ENCODE measurements around the gene MAML3. TPM values are rescaled to one million over a fixed set of nuclear protein-coding genes. Genes with fewer than 3 reads are reported as not detected.

Gene MAML3
- total RNA-seq, 6 experiments from 2014 or later: 1.2 to 1.9 (median 1.6) TPM

- Mint-ChIP-seq H3K9me3 (no peaks in the 10 kb centered on the region), H3K27me3 (ENCODE audit: insufficient read depth) (no peaks in the 10 kb centered on the region; the same call in 1 of the 2 replicates), H3K4me1 (ENCODE audit: low read depth) (peaks cover 8% of the 10 kb centered on the region), H3K4me3 (no peak overlapping the region), H3K27ac (no peak overlapping the region), H3K36me3 (ENCODE audit: low read depth) (no peaks in the 10 kb centered on the region)
- no peak for DNase-seq
- TF ChIP-seq CTCF (IDR thresholded peaks at IDR 0.05): no peak
These were observed 319.0 kb downstream of the MAML3 start for GRCh38 chr4:139834981-139835391.

- no peaks in the 10 kb centered on the region for H3K36me3 Mint-ChIP-seq (ENCODE audit: low read depth)
- H3K4me3 Mint-ChIP-seq: no peak overlapping the region
- DNase-seq: no peak
- peaks cover under 1% of the 10 kb centered on the region for H3K27me3 Mint-ChIP-seq (ENCODE audit: insufficient read depth)
- TF ChIP-seq CTCF (IDR thresholded peaks at IDR 0.05): no peak
- no peaks in the 10 kb centered on the region for H3K9me3 Mint-ChIP-seq
- H3K27ac Mint-ChIP-seq: no peak overlapping the region
- H3K4me1 Mint-ChIP-seq (ENCODE audit: low read depth): peaks cover 8% of the 10 kb centered on the region
These were observed 319.7 kb downstream of the MAML3 start for GRCh38 chr4:139834226-139834662.

GRCh38 chr4:139833151-139833910 lies 320.7 kb downstream of the MAML3 start:
- Mint-ChIP-seq H3K36me3 (ENCODE audit: low read depth) (no peaks in the 10 kb centered on the region), H3K4me3 (no peak overlapping the region), H3K9me3 (no peaks in the 10 kb centered on the region), H3K27me3 (ENCODE audit: insufficient read depth) (peaks cover 3% of the 10 kb centered on the region), H3K27ac (no peak overlapping the region), H3K4me1 (ENCODE audit: low read depth) (peaks cover 8% of the 10 kb centered on the region)
- TF ChIP-seq CTCF (IDR thresholded peaks at IDR 0.05): no peak
- no peak for DNase-seq

DNA sequence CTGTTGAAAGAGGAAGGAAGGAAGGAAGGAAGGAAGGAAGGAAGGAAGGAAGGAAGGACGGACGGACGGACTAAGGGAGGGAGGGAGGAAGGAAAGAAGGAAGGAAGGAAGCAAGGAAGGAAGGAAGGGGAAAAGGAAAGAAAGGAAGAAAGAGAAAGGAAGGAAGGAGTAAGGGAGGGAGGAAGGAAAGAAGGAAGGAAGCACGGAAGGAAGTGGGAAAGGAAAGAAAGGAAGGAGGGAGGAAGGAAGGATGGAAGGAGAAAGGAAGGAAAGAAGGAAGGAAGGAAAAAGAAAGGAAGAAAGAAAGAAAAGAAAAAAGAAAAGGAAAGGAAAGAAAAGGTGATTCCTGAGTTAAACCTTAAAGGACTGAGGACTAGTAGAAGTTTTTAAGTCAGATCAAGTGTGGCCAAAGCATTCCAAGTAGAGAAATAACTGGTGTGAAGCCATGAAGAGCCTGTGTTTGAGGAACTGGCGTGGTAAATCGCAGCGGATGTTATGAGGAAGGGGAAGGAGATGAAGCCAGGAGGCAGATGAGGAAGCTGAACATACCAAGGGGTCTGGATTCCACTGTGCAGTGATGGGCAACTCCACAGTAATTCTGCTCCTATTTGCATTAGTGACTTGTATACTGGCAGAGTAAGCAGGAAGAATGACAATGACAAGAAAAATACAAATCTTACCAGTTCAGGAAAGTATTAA lies 324.9 kb downstream of the MAML3 start:
- TF ChIP-seq CTCF (IDR thresholded peaks at IDR 0.05): no peak
- Mint-ChIP-seq H3K4me3 (no peak overlapping the region), H3K27me3 (ENCODE audit: insufficient read depth) (peaks cover 7% of the 10 kb centered on the region), H3K27ac (no peak overlapping the region), H3K4me1 (ENCODE audit: low read depth) (no peaks in the 10 kb centered on the region), H3K36me3 (ENCODE audit: low read depth) (no peaks in the 10 kb centered on the region), H3K9me3 (no peaks in the 10 kb centered on the region)
- DNase-seq: no peak

DNA sequence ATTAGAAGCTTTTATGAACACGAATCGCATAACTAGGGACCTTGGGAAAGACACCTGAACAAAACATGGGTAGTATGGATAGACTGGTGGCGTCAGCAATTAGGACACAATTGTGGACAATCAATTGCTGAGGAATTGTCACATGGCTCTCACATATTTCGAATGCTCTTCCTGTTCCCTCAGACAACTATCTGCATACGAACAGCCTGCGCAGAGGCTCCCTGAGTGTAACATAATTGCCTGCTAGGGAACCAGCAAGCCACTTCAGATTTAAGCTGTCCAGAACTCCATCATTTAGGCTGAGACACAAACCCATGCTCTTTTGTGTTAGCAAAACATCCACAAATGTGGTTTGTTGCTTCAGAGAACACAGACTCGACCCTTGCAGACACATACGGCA lies 327.6 kb downstream of the MAML3 start:
- Mint-ChIP-seq H3K9me3 (no peaks in the 10 kb centered on the region), H3K27me3 (ENCODE audit: insufficient read depth) (peaks cover 8% of the 10 kb centered on the region), H3K4me3 (no peak overlapping the region), H3K27ac (no peak overlapping the region), H3K4me1 (ENCODE audit: low read depth) (no peaks in the 10 kb centered on the region), H3K36me3 (ENCODE audit: low read depth) (no peaks in the 10 kb centered on the region)
- TF ChIP-seq CTCF (IDR thresholded peaks at IDR 0.05): no peak
- no peak for DNase-seq

Measured in HFFc6 (cell line).